GM18502 (cell line): Measurements from ENCODE around the gene TRAF2.
"Not testable (repeated sequence)": the region's sequence is repeated elsewhere in the genome, so short reads cannot be mapped to it uniquely, and the experiment has no call there.

ENCODE experiments used
- ATAC-seq: cut with Tn5 transposase; IDR thresholded peaks from one replicate; pipeline ENCODE4 v1.9.1; 2021; ENCODE audit warnings: mild to moderate bottlenecking; ENCODE audit not compliant: unreplicated experiment, poor library complexity

TRAF2 gene

DNA sequence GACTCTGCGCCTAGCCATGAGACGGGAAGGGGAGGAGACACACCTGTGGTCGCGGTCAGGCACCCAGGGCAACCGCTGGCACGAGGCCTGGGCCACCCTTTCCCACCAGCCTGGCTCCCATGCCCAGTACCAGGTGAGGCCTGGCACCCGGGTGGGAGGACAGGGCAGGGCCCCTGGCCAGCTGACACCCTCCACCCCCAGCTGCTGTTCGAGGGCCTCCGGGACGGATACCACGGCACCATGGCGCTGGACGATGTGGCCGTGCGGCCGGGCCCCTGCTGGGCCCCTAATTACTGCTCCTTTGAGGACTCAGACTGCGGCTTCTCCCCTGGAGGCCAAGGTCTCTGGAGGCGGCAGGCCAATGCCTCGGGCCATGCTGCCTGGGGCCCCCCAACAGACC is 29.1 kb upstream of the TRAF2 start:
- no peak for ATAC-seq

DNA sequence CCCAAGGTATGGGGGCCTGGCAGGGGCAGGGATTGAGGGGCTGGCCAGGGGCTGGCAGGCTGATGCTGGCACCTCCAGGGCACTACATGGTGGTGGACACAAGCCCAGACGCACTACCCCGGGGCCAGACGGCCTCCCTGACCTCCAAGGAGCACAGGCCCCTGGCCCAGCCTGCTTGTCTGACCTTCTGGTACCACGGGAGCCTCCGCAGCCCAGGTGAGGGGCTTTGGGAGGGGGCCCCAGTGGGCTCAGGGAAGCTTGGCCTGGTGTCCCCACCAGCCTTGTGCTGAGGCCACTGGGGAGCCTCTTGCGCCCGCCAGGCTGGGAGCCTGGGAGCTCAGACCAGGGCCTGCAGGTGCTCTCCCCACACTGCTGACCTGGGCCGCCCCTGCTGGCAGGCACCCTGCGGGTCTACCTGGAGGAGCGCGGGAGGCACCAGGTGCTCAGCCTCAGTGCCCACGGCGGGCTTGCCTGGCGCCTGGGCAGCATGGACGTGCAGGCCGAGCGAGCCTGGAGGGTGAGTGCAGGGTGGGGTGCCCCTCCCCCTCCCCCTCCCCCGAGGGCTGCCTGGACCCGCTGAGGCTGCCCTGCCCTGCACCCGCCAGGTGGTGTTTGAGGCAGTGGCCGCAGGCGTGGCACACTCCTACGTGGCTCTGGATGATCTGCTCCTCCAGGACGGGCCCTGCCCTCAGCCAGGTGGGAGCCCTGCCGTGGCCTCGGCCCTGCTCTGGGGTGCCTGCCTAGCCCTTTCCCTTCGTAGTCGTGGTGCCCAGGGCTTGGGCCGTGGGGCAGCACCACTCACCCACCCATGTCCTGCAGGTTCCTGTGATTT is 28.5 kb upstream of the TRAF2 start:
- no peak for ATAC-seq

DNA sequence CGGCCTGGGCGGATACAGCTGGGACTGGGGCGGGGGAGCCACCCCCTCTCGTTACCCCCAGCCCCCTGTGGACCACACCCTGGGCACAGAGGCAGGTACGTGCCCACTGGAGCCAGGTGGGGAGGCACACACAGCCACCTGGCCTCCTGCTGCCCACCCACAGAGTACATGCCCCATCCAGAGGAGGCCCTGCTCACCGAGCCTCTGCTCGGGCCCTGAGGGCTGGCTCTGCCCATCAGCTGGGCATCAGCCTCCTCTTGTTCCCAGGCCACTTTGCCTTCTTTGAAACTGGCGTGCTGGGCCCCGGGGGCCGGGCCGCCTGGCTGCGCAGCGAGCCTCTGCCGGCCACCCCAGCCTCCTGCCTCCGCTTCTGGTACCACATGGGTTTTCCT is 27.9 kb upstream of the TRAF2 start:
- ATAC-seq = no peak

DNA sequence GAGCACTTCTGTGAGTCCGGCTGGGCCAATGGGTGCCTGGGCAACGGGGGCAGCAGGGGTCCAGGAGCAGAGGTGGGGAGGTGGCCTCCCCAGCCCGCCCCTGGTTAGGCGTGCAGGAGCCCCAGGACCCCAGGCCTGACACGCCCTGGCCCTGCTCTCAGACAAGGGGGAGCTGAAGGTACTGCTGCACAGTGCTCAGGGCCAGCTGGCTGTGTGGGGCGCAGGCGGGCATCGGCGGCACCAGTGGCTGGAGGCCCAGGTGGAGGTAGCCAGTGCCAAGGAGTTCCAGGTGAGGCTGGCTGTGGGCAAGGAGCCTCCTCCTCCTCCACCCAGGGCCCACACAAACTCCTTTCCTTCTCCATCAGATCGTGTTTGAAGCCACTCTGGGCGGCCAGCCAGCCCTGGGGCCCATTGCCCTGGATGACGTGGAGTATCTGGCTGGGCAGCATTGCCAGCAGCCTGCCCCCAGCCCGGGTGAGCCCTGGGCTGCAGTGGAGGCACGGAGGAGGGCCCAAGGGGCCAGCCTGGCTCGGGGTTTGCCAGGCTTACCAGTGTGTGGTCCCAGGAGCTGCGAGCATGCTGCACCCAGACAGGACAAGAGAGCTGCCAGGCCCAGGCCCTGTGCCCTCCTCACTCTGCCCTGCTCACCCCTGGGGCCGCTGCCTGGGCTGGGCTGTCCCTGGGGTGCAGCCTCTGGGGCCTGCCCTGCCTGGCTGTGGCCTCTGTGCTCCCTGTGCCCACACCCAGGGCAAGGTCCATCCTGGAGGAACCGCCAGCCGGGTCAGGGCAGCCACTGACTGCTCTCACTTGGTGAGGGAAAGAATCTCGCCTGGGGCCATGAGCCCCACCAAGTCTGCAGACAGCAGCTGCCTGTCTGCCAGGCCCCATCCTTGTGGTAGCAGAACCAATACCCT is 27.2 kb upstream of the TRAF2 start:
- ATAC-seq = no peak

DNA sequence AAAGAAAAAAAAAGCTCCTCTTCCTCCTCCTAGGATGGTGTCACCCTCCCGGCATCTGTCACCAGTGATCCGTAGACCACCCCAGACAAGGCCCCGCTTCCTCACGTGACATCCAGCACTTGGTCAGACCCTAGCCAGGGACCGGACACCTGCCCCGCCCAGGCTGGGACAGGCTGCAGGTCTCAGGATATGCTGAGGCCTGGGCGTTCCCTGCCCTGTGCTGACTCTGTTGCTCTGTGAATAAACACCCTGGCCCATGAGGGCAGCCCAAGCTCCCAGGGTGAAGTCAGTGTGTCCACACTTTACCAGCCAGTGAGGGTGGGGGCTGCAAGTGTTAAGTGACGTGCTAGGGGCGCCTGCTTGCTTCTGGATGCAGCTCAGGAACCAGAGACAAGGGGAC is 25.8 kb upstream of the TRAF2 start:
- ATAC-seq = no peak

DNA sequence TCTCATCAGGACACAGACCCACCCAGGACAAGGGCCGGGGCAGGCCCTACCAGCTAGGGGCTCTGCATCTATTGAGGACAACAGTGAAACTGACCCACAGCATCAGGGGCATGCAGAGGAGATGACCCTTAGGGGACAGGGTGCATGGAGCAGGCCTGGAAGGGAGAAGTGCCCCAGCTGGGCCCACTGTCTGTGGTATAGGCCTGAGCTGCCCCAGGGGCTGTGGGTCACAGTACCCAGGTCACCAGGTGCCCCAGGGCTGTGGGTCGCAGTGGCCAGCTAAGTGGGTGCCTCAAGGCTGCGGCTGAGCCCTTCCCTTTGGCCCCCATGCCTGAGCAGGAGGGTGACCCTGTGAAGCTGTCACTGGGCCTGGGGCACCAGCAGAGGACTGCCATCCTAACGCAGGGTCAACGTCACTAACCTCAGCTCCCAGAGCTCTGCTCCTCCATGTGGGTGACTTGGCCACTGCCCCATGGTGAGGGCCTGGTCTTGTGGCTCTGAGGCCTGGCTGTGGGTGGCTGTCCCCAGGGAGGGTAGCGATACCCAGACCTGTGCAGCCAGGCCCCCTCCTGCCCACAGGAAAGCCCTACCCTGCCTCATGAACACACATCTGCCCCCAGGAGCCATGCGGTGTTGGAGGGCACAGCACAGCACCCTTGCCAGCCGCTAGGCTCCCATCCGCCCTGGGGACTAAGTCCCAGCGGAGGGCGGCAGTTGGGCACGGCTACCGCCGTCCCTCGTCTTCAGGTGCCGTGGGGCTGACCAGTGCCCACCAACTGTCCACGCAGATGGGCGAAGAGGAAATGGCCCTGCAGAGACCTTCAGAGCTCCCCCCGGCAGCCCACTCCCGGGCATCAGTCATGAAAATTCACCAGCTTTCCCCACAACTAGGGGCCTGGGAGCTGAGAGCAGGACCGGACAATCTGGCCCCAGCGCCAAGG is 25.1 kb upstream of the TRAF2 start:
- no peak for ATAC-seq

DNA sequence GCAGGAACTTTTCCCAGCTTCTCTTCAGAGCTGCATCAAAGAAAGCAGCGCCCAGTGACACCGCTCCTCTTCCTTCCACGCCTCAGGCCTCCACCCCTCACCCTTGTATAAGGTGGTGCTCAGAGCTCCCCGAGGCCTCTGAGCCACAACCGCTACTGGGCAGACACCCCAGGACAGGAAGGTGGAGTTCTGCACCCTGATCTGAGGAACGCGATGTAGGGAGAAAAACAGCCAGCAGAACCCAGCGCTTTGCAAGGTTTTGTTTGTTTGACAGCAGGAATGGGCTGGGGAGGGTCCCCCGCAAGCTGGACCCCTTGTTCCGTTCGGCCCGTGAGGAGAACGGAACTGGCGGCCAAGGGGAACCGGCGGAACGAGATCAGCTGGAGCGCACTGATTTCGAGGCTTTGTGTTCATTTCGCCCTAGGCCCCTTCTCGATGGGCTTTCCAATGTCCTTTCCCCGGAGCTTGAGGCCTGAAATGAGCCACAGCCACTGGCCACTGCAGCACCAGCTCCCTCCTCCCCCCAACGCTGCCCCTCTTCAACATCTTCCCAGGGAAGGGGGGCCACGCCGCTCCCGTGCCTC is 24.4 kb upstream of the TRAF2 start:
- no peak for ATAC-seq

DNA sequence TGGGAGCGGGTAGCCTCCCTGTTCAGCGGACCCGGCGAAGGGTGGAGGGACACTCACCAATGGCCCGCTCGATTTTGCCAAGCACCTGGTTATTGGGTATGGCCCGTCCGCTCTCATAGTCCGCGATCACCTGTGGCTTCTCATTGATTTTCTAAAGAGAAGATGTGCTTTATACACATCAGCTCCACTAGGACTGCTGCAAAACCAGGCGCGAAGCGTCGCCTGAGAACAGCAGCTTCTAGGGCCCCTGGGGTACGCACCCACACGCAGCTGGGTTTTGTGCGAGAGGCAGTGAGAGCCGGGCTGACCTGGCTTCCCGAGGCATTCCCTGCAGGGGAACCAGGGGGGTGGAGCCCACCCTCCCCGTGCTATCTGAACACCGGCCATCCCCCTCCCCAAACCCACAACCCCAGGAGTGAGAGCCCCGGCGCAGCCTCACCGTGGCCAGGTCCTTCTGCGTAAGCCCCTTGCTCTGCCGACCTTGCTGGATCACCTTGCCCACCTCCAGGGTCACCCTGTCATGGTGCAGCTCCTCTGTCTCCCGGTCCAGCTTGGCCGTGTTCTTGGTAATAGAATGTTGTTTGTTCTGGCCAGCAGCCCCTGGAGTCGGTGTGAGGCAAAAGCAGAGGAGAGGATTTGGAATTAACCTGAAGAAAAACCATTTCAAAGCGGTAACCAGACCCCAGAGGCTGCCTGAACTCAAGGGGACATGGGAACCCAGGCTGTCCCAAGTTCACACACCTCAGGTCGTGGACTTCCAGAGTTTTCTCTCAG is 23.3 kb upstream of the TRAF2 start:
- no peak for ATAC-seq

DNA sequence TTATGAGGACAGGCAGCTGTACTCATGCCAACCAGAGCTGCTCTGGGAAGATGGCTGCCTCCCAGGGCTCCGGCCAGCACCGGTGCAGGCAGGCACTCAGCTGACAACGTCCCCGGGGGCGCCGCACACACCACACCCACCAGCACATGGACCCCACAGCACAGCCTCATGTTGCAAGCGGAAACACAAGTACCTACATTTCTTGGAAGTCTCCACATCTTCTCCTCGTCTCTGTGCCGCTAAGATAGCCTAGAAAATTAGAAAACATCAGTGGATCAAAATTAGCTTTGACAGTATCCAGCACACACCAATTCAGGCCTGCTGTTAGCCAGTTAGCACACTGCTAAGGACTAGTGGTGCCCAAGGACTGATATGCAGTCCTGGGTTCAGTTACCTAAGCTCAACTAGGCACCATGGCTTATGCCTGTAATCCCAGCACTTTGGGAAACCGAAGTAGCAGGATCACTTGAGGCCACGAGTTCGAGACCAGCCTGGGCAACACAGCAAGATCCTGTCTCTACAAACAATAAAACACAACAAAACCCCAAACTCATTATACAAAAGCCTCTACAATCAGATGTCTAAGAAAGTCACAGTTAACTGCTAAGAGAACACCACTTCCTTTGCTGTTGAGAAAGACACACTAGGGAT is 22.6 kb upstream of the TRAF2 start:
- no peak for ATAC-seq

DNA sequence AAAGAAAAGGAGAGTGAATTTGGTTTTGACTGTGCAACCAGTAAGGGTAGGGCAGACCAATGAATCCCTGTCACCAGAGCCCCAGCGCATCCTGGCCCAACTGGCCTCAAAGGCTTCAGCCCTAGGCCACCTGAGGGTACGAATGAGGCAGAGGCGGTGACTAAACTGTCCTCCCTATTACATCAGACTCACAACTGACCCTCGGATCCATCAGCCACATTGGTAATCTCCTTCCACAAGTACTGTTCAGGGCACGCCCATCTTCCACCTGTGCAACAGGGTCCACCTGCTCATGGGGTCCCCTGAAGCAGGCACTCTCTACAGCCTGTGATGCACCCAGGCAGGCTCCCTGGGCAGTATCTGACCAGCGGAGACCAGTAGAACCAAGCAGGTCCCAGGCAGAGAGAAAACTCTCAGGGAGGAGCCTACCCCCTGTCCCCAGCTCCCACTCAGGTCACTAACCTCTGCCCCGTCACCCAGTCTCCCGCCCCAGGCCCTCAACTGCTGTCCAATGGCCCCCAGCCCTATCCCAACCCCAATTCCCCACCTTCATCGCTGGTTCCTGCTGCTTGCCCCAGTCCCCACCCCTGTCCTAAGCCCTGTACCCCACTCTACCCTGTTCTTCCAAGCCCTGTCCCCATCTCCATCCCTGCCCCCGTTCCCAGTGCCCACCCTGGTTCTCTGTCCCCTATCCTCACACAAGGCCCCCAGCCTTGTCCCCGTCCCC is 21.1 kb upstream of the TRAF2 start:
- ATAC-seq = no peak

DNA sequence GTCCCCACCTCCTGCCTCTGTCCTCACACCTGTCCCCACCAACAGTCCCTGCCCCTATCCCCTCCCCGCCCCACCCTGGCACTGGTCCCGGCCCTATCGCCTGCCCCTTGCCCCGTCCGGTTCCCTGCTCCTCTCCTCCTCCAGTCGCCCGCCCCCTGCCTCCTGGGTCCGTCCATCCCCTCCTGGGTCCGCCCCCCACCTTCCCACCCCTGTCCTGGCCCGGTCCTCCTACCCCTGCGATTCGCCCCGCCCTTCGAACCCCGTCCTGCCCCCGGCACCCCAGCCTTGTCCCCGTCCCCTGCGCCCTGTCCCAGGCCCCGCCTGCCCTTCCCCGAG is 20.6 kb upstream of the TRAF2 start:
- peak; percentile 21 for ATAC-seq

DNA sequence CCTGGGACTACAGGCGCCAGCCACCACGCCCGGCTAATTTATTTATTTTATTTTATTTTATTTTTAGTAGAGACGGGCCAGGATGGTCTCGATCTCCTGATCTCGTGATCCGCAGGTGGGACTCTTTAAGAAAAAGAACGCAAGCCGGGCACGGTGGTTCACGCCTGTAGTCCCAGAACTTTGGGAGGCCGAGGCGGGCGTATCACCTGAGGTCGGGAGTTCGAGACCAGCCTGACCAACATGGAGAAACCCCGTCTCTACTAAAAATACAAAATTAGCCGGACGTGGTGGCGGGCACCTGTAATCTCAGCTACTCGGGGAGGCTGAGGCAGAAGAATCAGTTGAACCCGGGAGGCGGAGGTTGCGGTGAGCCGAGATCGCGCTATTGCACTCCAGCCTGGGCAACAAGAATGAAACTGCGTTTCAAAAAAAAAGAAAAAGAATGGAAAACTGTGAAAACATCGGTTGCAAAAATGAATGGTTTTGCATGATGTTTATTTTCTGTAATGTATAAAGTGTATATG is 19.4 kb upstream of the TRAF2 start:
- ATAC-seq = not testable (repeated sequence)

DNA sequence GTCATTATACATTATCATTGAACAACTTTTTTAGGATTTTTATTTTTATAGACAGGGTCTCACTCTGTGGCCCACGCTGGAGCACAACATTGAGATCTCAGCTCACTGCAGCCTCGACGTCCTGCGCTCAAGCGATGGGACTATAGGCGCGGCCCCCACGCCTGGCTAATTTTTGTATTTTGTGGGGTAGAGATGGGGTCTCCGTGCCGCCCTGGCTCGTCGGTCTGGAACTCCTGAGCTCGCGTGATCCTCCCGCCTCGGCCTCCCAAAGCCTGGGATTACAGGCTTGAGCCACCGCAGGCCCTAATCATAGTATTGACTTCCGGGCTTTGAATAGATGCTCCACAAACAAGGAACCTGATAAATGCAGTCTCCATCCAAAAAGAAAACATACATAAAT is 18.8 kb upstream of the TRAF2 start:
- no peak for ATAC-seq

DNA sequence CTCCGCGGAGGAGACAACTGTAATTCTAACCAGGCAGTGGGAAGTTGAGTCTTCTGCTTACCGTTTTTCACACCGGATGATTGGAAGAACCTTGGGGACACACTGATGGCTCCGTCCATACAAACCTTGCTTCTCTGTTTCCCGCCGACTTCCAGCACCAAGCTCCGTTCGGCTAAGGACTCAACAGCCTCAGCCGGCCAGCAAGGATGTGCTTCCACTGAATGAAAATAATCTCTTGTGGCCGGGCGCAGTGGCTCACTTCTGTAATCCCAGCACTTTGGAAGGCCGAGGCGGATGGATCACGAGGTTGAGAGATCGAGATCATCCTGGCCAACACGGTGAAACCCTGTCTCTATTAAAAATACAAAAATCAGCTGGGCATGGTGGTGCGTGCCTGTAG is 18.4 kb upstream of the TRAF2 start:
- no peak for ATAC-seq

DNA sequence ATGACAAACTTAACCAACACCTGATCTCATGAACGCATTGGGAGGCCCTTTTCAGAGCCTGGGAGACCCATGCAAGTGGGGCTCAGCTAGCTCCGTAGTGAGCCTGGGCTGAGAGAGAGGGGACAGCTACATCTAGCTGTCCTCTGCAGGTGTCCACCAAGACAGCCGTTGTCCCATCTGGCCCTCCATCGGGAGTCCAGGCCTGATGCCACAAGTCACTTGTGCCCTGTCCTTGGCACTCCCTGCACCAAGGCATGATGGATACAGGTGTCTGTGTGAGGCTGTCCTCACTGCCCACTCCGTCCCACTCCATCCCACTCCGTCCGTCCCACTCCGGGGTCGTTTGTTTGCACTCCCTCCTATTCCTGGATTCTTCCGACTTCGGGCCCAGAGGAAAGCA is 17.7 kb upstream of the TRAF2 start:
- ATAC-seq = no peak

DNA sequence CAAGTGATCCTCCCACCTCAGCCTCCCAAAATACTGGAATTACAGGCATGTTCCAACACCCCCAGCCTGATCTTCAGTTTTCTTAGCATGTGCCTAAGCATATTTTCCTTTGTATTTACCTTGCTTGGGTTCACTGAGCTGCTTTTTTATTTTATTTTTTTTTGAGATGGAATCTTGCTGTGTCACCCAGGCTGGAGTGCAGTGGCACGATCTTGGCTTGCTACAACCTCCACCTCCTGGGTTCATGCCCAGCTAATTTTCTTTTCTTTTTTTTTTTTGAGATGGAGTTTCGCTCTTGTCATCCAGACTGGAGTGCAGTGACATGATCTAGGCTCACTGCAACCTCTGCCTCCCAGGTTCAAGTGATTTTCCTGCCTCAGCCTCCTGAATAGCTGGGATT is 16.7 kb upstream of the TRAF2 start:
- not testable (repeated sequence) for ATAC-seq

DNA sequence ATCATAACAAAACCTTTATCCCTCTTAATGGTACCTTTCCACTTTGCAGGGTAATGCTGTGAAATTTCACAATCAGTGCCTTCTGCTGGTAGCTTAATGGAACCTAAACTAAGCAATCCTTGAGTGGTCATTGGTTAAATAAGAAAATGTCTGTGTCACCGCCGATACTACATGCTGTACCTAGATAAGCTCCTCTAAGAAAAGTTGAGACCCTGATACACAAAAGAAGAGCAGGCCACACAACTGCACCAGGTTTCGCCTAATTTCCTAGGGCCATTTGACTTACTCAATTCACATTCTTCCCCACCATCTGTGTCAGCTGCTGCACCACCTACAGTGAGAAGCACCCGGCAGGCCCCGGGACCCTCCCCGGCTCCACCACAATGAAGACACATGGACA is 11.2 kb upstream of the TRAF2 start:
- no peak for ATAC-seq

DNA sequence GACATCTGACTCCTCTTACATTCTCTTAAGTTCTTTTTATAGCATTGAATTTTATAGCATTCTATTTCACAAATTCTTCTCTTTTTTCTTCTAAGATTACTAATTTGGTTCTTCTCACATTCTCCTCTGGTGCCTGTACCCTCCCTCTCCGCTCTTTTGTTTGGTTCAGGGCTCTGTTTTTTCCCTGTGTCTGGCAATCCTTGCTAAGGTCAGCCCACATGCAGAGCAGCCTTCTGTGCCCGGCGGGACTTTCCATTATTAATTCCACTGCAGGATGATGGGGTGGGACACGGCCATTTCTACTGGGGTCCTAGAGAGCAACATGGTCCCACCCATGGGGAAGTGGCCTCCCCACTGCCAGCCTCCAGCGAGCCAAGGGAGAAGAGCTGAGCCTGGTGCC is 9.8 kb upstream of the TRAF2 start:
- no peak for ATAC-seq
